C4-2B (cell line): ENCODE measurements around the gene NCOA6.

Source experiments
- ZFX ChIP-seq: fragments of 450-650 bp; IDR thresholded peaks from 2 replicates; pipeline ENCODE4 v1.6.1; 2017
- TF ChIP-seq, protein P1 (sequence below): fragments of 450-650 bp; conservative IDR thresholded peaks from 2 replicates; pipeline ENCODE4 v1.5.1; 2017; ENCODE audit warnings: mild to moderate bottlenecking

GRCh38 chr20:34815636-34816035 lies 9.8 kb downstream of the NCOA6 start:
- TF ChIP-seq, protein P1, sequence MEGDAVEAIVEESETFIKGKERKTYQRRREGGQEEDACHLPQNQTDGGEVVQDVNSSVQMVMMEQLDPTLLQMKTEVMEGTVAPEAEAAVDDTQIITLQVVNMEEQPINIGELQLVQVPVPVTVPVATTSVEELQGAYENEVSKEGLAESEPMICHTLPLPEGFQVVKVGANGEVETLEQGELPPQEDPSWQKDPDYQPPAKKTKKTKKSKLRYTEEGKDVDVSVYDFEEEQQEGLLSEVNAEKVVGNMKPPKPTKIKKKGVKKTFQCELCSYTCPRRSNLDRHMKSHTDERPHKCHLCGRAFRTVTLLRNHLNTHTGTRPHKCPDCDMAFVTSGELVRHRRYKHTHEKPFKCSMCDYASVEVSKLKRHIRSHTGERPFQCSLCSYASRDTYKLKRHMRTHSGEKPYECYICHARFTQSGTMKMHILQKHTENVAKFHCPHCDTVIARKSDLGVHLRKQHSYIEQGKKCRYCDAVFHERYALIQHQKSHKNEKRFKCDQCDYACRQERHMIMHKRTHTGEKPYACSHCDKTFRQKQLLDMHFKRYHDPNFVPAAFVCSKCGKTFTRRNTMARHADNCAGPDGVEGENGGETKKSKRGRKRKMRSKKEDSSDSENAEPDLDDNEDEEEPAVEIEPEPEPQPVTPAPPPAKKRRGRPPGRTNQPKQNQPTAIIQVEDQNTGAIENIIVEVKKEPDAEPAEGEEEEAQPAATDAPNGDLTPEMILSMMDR, result no peak
- TF ChIP-seq ZFX, result no peak
